ENCODE results near the gene ITPR1. TPM values are rescaled to one million over a fixed set of nuclear protein-coding genes. Genes with fewer than 3 reads are reported as not detected.

Gene ITPR1
- total and polyA plus RNA-seq, 10 of the 15 experiments (the other 5 are each of a cell fraction or from before 2014, with no cell fraction given), result 12.2 to 239 (median 28.4) TPM

- SMC1A ChIA-PET (ENCODE audit: uncharacterized antibody, unreplicated experiment), result interaction anchor here (1.0 to 11.7 kb wide), 6 partner anchors 8 to 142 kb away, joined by 3 to 185 read pairs (median 27); partner anchors contain the start of gene BHLHE40
- no peak overlapping the region for H3K9ac ChIP-seq (ENCODE audit: control insufficient read depth, insufficient read depth, low read length)
- H3K4me2 ChIP-seq (ENCODE audit: control insufficient read depth, insufficient read depth), result no peak overlapping the region
- H3K4me3 ChIP-seq, result no peak overlapping the region
- RAD21 ChIA-PET (ENCODE audit: unreplicated experiment), result interaction anchor here (0.7 to 14.9 kb wide), 6 partner anchors 8 to 143 kb away, joined by 3 to 325 read pairs (median 12); partner anchors contain the start of gene BHLHE40
- H4K20me1 ChIP-seq (ENCODE audit: control insufficient read depth, insufficient read depth), result no peaks in the 10 kb centered on the region
- intact Hi-C loops (cut with micrococcal nuclease; ENCODE audit: unreplicated experiment), result no loop called here
- POLR2A ChIA-PET, result interaction anchor here (0.5 to 10.7 kb wide), 2 partner anchors 85 to 329 kb away, joined by 7 to 73 read pairs; no protein-coding TSS in a partner anchor
- no peak overlapping the region for H3K27ac ChIP-seq (ENCODE audit: control insufficient read depth, insufficient read depth)
- FAIRE-seq (no peak), ATAC-seq (no peak), DNase-seq (ENCODE audit: low read depth, low spot score) (no peak)
- peaks cover 35% of the 10 kb centered on the region for H3K4me1 ChIP-seq (ENCODE audit: control insufficient read depth, insufficient read depth, low read length)
- no peak overlapping the region for H2AFZ ChIP-seq (ENCODE audit: control insufficient read depth, low read depth, low read length)
- no peaks in the 10 kb centered on the region for H3K79me2 ChIP-seq (ENCODE audit: control insufficient read depth, insufficient read depth, low read length)
- peaks cover 0 to 4% of the 10 kb centered on the region in 2 experiments; a peak in 3 of 4 replicates for H3K36me3 ChIP-seq (ENCODE audit: control insufficient read depth in 2 of 2, insufficient read depth in 2 of 2, low read length in 1 of 2)
- no TSS peak for BruUV-seq (replicated peaks)
- 97% methylated on average over 2 of the region's 2 CpGs for WGBS (ENCODE audit: insufficient coverage, insufficient replicate concordance, low lambda C conversion rate, missing lambda C conversion rate)
- H3K27me3 ChIP-seq (replicated peaks in 1 of 2; ENCODE audit: control insufficient read depth in 2 of 2, insufficient read depth in 2 of 2, low read length in 1 of 2), result no peaks in the 10 kb centered on the region
- no peaks in the 10 kb centered on the region for H3K9me3 ChIP-seq (replicated peaks; ENCODE audit: control insufficient read depth, insufficient read depth, low read length)
- no peak for TF ChIP-seq MTA2 (IDR thresholded peaks at IDR 0.05; ENCODE audit: low read depth)
- TF ChIP-seq BHLHE40 (IDR thresholded peaks at IDR 0.05; ENCODE audit: borderline replicate concordance in 1 of 2, low read depth in 2 of 2, low read length in 1 of 2), result no peak
- TF ChIP-seq TAF1 (IDR thresholded peaks at IDR 0.05; ENCODE audit: borderline replicate concordance, low read depth, low read length), result no peak
- TF ChIP-seq RFX5 (IDR thresholded peaks at IDR 0.05; ENCODE audit: low read depth, low read length), result no peak
- CTCF ChIA-PET, result interaction anchor here (1.0 to 1.4 kb wide), 3 partner anchors 8 to 116 kb away, joined by 3 to 5 read pairs (median 4); no protein-coding TSS in a partner anchor
- in situ Hi-C loops (cut with MboI), result loop anchor here (10.0 kb wide), 1 partner anchor 358 kb away; no protein-coding TSS in a partner anchor
These were observed 343.4 kb downstream of the ITPR1 start for GRCh38 chr3:4836516-4836915.

- intact Hi-C loops (cut with micrococcal nuclease; ENCODE audit: unreplicated experiment), result no loop called here
- no peak for DNase-seq (ENCODE audit: low read depth, low spot score)
- H3K4me1 ChIP-seq (ENCODE audit: control insufficient read depth, insufficient read depth, low read length), result peaks cover 31% of the 10 kb centered on the region
- H3K9ac ChIP-seq (ENCODE audit: control insufficient read depth, insufficient read depth, low read length), result no peak overlapping the region
- H3K27me3 ChIP-seq (replicated peaks in 1 of 2; ENCODE audit: control insufficient read depth in 2 of 2, insufficient read depth in 2 of 2, low read length in 1 of 2), result no peaks in the 10 kb centered on the region
- no peak overlapping the region for H3K27ac ChIP-seq (ENCODE audit: control insufficient read depth, insufficient read depth)
- peaks cover 0 to 4% of the 10 kb centered on the region in 2 experiments; a peak in 3 of 4 replicates for H3K36me3 ChIP-seq (ENCODE audit: control insufficient read depth in 2 of 2, insufficient read depth in 2 of 2, low read length in 1 of 2)
- BruUV-seq (replicated peaks), result no TSS peak
- no peaks in the 10 kb centered on the region for H4K20me1 ChIP-seq (ENCODE audit: control insufficient read depth, insufficient read depth)
- SMC1A ChIA-PET (ENCODE audit: uncharacterized antibody, unreplicated experiment), result interaction anchor here (0.7 to 11.7 kb wide), 10 partner anchors 9 to 141 kb away, joined by 3 to 185 read pairs (median 6); partner anchors contain the start of gene BHLHE40
- CTCF ChIA-PET, result interaction anchor here (1.0 to 4.2 kb wide), 8 partner anchors 11 to 142 kb away, joined by 3 to 32 read pairs (median 4); partner anchors contain the start of gene BHLHE40
- H3K9me3 ChIP-seq (replicated peaks; ENCODE audit: control insufficient read depth, insufficient read depth, low read length), result no peaks in the 10 kb centered on the region
- RAD21 ChIA-PET (ENCODE audit: unreplicated experiment), result interaction anchor here (0.9 to 14.9 kb wide), 6 partner anchors 14 to 142 kb away, joined by 3 to 325 read pairs (median 8); partner anchors contain the start of gene BHLHE40
- no peaks in the 10 kb centered on the region for H3K79me2 ChIP-seq (ENCODE audit: control insufficient read depth, insufficient read depth, low read length)
- H3K4me2 ChIP-seq (ENCODE audit: control insufficient read depth, insufficient read depth), result no peak overlapping the region
- no peak for ATAC-seq
- no peak overlapping the region for H3K4me3 ChIP-seq
- in situ Hi-C loops (cut with MboI), result loop anchor here (10.0 kb wide), 1 partner anchor 357 kb away; no protein-coding TSS in a partner anchor
- no peak overlapping the region for H2AFZ ChIP-seq (ENCODE audit: control insufficient read depth, low read depth, low read length)
- FAIRE-seq, result no peak
- POLR2A ChIA-PET, result interaction anchor here (0.5 to 10.7 kb wide), 6 partner anchors 12 to 149 kb away, joined by 3 to 73 read pairs (median 4); no protein-coding TSS in a partner anchor
- no peak for TF ChIP-seq SMC3 (IDR thresholded peaks at IDR 0.05; ENCODE audit: borderline replicate concordance, low read length)
- WGBS (ENCODE audit: insufficient coverage, insufficient replicate concordance, low lambda C conversion rate, missing lambda C conversion rate), result 97% methylated on average over 5 of the region's 5 CpGs
These were observed 344.3 kb downstream of the ITPR1 start for GRCh38 chr3:4837374-4837930.

Data from GM12878 (cell line).